IMR-90 (cell line): Measurements from ENCODE around the gene ABHD1. TPM values are rescaled to one million over a fixed set of nuclear protein-coding genes. Genes with fewer than 3 reads are reported as not detected.
A peak's percentile ranks its signal among the peaks of the same experiment; 100 is the strongest.

Experiments
- ATAC-seq: fragments of 200-7000 bp; cut with Tn5 transposase; 2 replicates; pipeline ENCODE4 v1.9.1; 2020; ENCODE audit warnings: low read depth, mild to moderate bottlenecking, moderate library complexity
- Bru-seq: library from RNA; stranded (reverse); fragments of 400-500 nt; gene quantifications from one replicate; lab custom pipeline; 2021; lab: Mats Ljungman, UMichigan
- BruChase-seq, 2 experiments: library from RNA; stranded (reverse); fragments of 400-500 nt; gene quantifications; one replicate each; lab custom pipeline; 2021; lab: Mats Ljungman, UMichigan
- BruUV-seq: library from RNA; stranded (reverse); fragments of 400-500 nt; replicated peaks from 2 replicates; lab custom pipeline; 2021; lab: Mats Ljungman, UMichigan
- CTCF ChIA-PET: fragments of 300-600 bp; formaldehyde crosslinking; extraction: SDS; loops from one replicate; lab custom pipeline; 2021; ENCODE audit warnings: antibody characterized with exemption; lab: Yijun Ruan, JAX
- POLR2A ChIA-PET: fragments of 300-600 bp; sonication (Branson Sonifier 250); formaldehyde crosslinking; loops from one replicate; lab custom pipeline; 2022; ENCODE audit warnings: antibody characterized with exemption; ENCODE audit not compliant: unreplicated experiment; lab: Charles Lee
- DNase-seq: peaks from one replicate; pipeline ENCODE4 v3.0.0; 2013
- H2AFZ ChIP-seq: replicated peaks from 2 replicates; pipeline ENCODE3; 2013; ENCODE audit warnings: low read length, mild to moderate bottlenecking; ENCODE audit not compliant: poor library complexity
- H2AK5ac ChIP-seq: 2 replicates; pipeline ENCODE4 v1.6.1; 2013; ENCODE audit warnings: low read depth, low read length, inconsistent platforms
- H2AK9ac ChIP-seq: replicated peaks from 2 replicates; pipeline ENCODE3; 2013; ENCODE audit warnings: mild to moderate bottlenecking, low read depth, low read length, moderate library complexity; ENCODE audit not compliant: poor library complexity
- H2BK120ac ChIP-seq: 2 replicates; pipeline ENCODE4 v1.6.1; 2013; ENCODE audit warnings: low read depth, low read length, inconsistent platforms
- H2BK15ac ChIP-seq: 3 replicates; pipeline ENCODE4 v1.6.1; 2013; ENCODE audit warnings: low read depth, low read length, inconsistent platforms
- H2BK20ac ChIP-seq: 2 replicates; pipeline ENCODE4 v1.6.1; 2013; ENCODE audit warnings: low read depth, mild to moderate bottlenecking, inconsistent platforms, low read length, moderate library complexity
- H2BK5ac ChIP-seq: 2 replicates; pipeline ENCODE4 v1.6.1; 2013; ENCODE audit warnings: mild to moderate bottlenecking, low read depth, low read length, inconsistent platforms; ENCODE audit not compliant: poor library complexity, severe bottlenecking
- H3K14ac ChIP-seq: replicated peaks from 2 replicates; pipeline ENCODE4 v1.6.1; 2013; ENCODE audit warnings: low read depth, low read length, inconsistent platforms
- H3K18ac ChIP-seq: 2 replicates; pipeline ENCODE4 v1.6.1; 2013; ENCODE audit warnings: low read depth, low read length, control low read depth
- H3K23ac ChIP-seq: 2 replicates; pipeline ENCODE4 v1.6.1; 2013; ENCODE audit warnings: low read depth, low read length, inconsistent platforms
- H3K27ac ChIP-seq: 2 replicates; pipeline ENCODE4 v1.5.1; 2013; ENCODE audit warnings: mild to moderate bottlenecking, control low read depth, low read length; ENCODE audit not compliant: insufficient read depth
- H3K27me3 ChIP-seq: 2 replicates; pipeline ENCODE4 v1.6.1; 2013; ENCODE audit warnings: low read length; ENCODE audit not compliant: control insufficient read depth, insufficient read depth
- H3K36me3 ChIP-seq: 2 replicates; pipeline ENCODE4 v1.6.1; 2013; ENCODE audit warnings: low read length, mixed read lengths; ENCODE audit not compliant: control insufficient read depth, insufficient read depth
- H3K4ac ChIP-seq: 2 replicates; pipeline ENCODE4 v1.6.1; 2013; ENCODE audit warnings: low read depth, low read length, inconsistent platforms
- H3K4me1 ChIP-seq: 2 replicates; pipeline ENCODE4 v1.6.1; 2013; ENCODE audit warnings: low read length, mixed read lengths; ENCODE audit not compliant: control insufficient read depth, insufficient read depth
- H3K4me2 ChIP-seq: 2 replicates; pipeline ENCODE4 v1.6.1; 2013; ENCODE audit warnings: low read depth, mild to moderate bottlenecking, control low read depth, low read length, moderate library complexity
- H3K4me3 ChIP-seq: 2 replicates; pipeline ENCODE4 v1.5.1; 2013; ENCODE audit warnings: low read depth, mild to moderate bottlenecking, control low read depth, low read length, moderate library complexity; ENCODE audit not compliant: insufficient read depth
- H3K56ac ChIP-seq: 2 replicates; pipeline ENCODE4 v1.6.1; 2013; ENCODE audit warnings: low read length, inconsistent platforms; ENCODE audit not compliant: insufficient read depth; ENCODE audit errors: extremely low read depth
- H3K79me1 ChIP-seq, 2 experiments: 2 replicates each; pipeline ENCODE4 v1.6.1; 2013; ENCODE audit warnings: low read length in 2 of 2, inconsistent platforms in 1 of 2, low read depth in 1 of 2
- H3K9ac ChIP-seq: 2 replicates; pipeline ENCODE4 v1.6.1; 2013; ENCODE audit warnings: low read depth, low read length, control low read depth
- H3K9me1 ChIP-seq: 2 replicates; pipeline ENCODE4 v1.6.1; 2013; ENCODE audit warnings: low read length, inconsistent platforms; ENCODE audit not compliant: insufficient read depth
- H3K9me3 ChIP-seq: 2 replicates; pipeline ENCODE4 v1.6.1; 2013; ENCODE audit warnings: low read length; ENCODE audit not compliant: control insufficient read depth, insufficient read depth
- H4K20me1 ChIP-seq: 2 replicates; pipeline ENCODE4 v1.6.1; 2013; ENCODE audit warnings: low read length, inconsistent platforms; ENCODE audit not compliant: insufficient read depth
- H4K5ac ChIP-seq: 2 replicates; pipeline ENCODE4 v1.6.1; 2013; ENCODE audit warnings: mild to moderate bottlenecking, low read depth, low read length, control low read depth
- H4K8ac ChIP-seq, 2 experiments: 2 replicates each; pipeline ENCODE4 v1.6.1; 2013; ENCODE audit warnings: low read depth in 2 of 2, low read length in 2 of 2, control low read depth in 1 of 2, inconsistent platforms in 1 of 2
- H4K91ac ChIP-seq: 2 replicates; pipeline ENCODE4 v1.6.1; 2013; ENCODE audit warnings: low read depth, low read length, inconsistent platforms; ENCODE audit not compliant: insufficient read depth
- CEBPB ChIP-seq: IDR thresholded peaks from 2 replicates; pipeline ENCODE4 v1.6.1; 2012; ENCODE audit warnings: low read depth, low read length, improper control_type of control experiment
- CHD1 ChIP-seq: IDR thresholded peaks from 2 replicates; pipeline ENCODE4 v1.6.1; 2012; ENCODE audit warnings: low read depth, low read length, improper control_type of control experiment
- CTCF ChIP-seq: conservative IDR thresholded peaks from 2 replicates; pipeline ENCODE4 v1.5.1; 2012; ENCODE audit warnings: mild to moderate bottlenecking, low read depth, low read length, improper control_type of control experiment
- ELK1 ChIP-seq: fragments of 150-350 bp; IDR thresholded peaks from 2 replicates; pipeline ENCODE4 v1.6.1; 2016; ENCODE audit warnings: low read depth, mild to moderate bottlenecking, low read length, moderate library complexity, borderline replicate concordance
- MAZ ChIP-seq: IDR thresholded peaks from 2 replicates; pipeline ENCODE4 v1.6.1; 2012; ENCODE audit warnings: low read depth, mild to moderate bottlenecking, low read length, improper control_type of control experiment, moderate library complexity, borderline replicate concordance
- POLR2A ChIP-seq: IDR thresholded peaks from 2 replicates; pipeline ENCODE4 v1.6.1; 2012; ENCODE audit warnings: mild to moderate bottlenecking, low read depth, low read length
- RAD21 ChIP-seq: IDR thresholded peaks from 2 replicates; pipeline ENCODE4 v1.6.1; 2012; ENCODE audit warnings: low read length, improper control_type of control experiment
- RCOR1 ChIP-seq: IDR thresholded peaks from 2 replicates; pipeline ENCODE4 v1.6.1; 2012; ENCODE audit warnings: mild to moderate bottlenecking, low read length, improper control_type of control experiment; ENCODE audit not compliant: insufficient replicate concordance
- RFX5 ChIP-seq: IDR thresholded peaks from 2 replicates; pipeline ENCODE4 v1.8.0; 2012; ENCODE audit warnings: low read depth, mild to moderate bottlenecking, low read length, moderate library complexity
- SMC3 ChIP-seq: fragments of 150-350 bp; IDR thresholded peaks from 2 replicates; pipeline ENCODE4 v1.6.1; 2016; ENCODE audit warnings: low read depth, mild to moderate bottlenecking, antibody characterized with exemption, low read length, moderate library complexity
- USF2 ChIP-seq: fragments of 150-350 bp; IDR thresholded peaks from 2 replicates; pipeline ENCODE4 v1.6.1; 2017; ENCODE audit warnings: mild to moderate bottlenecking, antibody characterized with exemption, low read length, low read depth
- WGBS, 2 experiments: methylation state at CpG; one replicate each; pipeline versions ENCODE4 v1.1.5 to v1.1.7; 2013; ENCODE audit warnings: missing lambda C conversion rate in 2 of 2; ENCODE audit not compliant: insufficient read length in 1 of 2; ENCODE audit errors: extremely low coverage in 2 of 2; 5-methylcytosine and 5-hydroxymethylcytosine counted together
- dilution Hi-C: fragments of 300-500 bp; cut with HindIII; formaldehyde crosslinking; loops from one replicate; pipeline ENCODE4 v1.14.3; 2018; ENCODE audit warnings: low sequenced_read_pairs; ENCODE audit not compliant: unreplicated experiment
- in situ Hi-C: fragments of 300-500 bp; cut with MboI; formaldehyde crosslinking; loops from 3 replicates; pipeline ENCODE4 v1.14.3; 2019; ENCODE audit warnings: low sequenced_read_pairs, inconsistent platforms, mixed read lengths
- intact Hi-C: fragments of 100-400 bp; cut with micrococcal nuclease; formaldehyde crosslinking; loops from 2 replicates; pipeline ENCODE4 v1.10.0; 2022
- long read RNA-seq: library from polyadenylated mRNA; unstranded; transcript quantifications from one replicate; pipeline ENCODE4 v2.0.0, GENCODE V29; 2021; ENCODE audit not compliant: unreplicated experiment
- polyA plus RNA-seq, 3 experiments: library from polyadenylated mRNA; depleted of rRNA; stranded (reverse); fragments of >200 nt; gene quantifications; 2 replicates each; pipeline ENCODE4 v1.2.3, GENCODE V29; 2012; ENCODE audit warnings: low replicate concordance in 1 of 3
- total RNA-seq: library from RNA; depleted of rRNA; stranded (reverse); fragments of >200 nt; gene quantifications from 2 replicates; pipeline ENCODE4 v1.2.3, GENCODE V29; 2012; rRNA removed

ABHD1 gene
- not detected in 2 replicates for total RNA-seq
- 0.14 and 0.24 TPM in 2 replicates for polyA plus RNA-seq (2012; rRNA removed)
- polyA plus RNA-seq (2012; cell fraction: cytosol; rRNA removed), result 0.11 TPM in 1 of 2 replicates, not detected in the other
- 0.16 and 0.76 TPM in 2 replicates for polyA plus RNA-seq (2012; cell fraction: nucleus; rRNA removed; ENCODE audit: low replicate concordance)
- Bru-seq, nascent RNA, result percentile 14 among the genes with signal in this experiment
- not detected for BruChase-seq, experiment 1, labeled RNA remaining after a 6-hour chase
- BruChase-seq, experiment 2, labeled RNA remaining after a 2-hour chase, result not detected
- long read RNA-seq, result 0 reads

- Histone ChIP-seq H3K18ac (no peak within 1 kb of the TSS), H3K36me3 (no peaks in the 10 kb centered on the region), H3K4me3 (peak within 1 kb of the TSS; percentile 57), H2BK15ac (no peak within 1 kb of the TSS; the same call in 2 of the 3 replicates), H3K27me3 (peaks cover 46% of the 10 kb centered on the region), H3K4ac (no peak within 1 kb of the TSS), H4K20me1 (no peaks in the 10 kb centered on the region), H3K23ac (peak within 1 kb of the TSS; percentile 2; the same call in 1 of the 2 replicates), H2AK9ac (peak within 1 kb of the TSS; percentile 68), H3K14ac (no peak within 1 kb of the TSS; the same call in 1 of the 2 replicates), H3K4me1 (peaks cover 4% of the 10 kb centered on the region), H3K9me3 (peaks cover 6% of the 10 kb centered on the region; the same call in 1 of the 2 replicates), H4K8ac (peak within 1 kb of the TSS in 1 of 2 experiments; percentile 79; a peak in 3 of 4 replicates), H2BK20ac (no peak within 1 kb of the TSS), H2AFZ (peak within 1 kb of the TSS; percentile 93), H3K9ac (0 out of 2 replicates have a peak within 1 kb of the TSS, but pooled peaks have one; percentile 18), H3K27ac (no peak within 1 kb of the TSS), H2AK5ac (no peak within 1 kb of the TSS; the same call in 1 of the 2 replicates), H2BK5ac (no peak within 1 kb of the TSS), H4K91ac (peak within 1 kb of the TSS; percentile 37; the same call in 1 of the 2 replicates), H4K5ac (peak within 1 kb of the TSS; percentile 88; the same call in 1 of the 2 replicates), H3K56ac (no peak within 1 kb of the TSS), H2BK120ac (no peak within 1 kb of the TSS), H3K4me2 (peak within 1 kb of the TSS; percentile 81), H3K79me1 (no peaks in the 10 kb centered on the region), H3K9me1 (peaks cover 4% of the 10 kb centered on the region; the same call in 1 of the 2 replicates)
- intact Hi-C loops, result no loop called here
- ChIA-PET POLR2A (interaction anchor here (0.5 kb wide), 1 partner anchor 42 kb away, joined by 7 read pairs; no protein-coding TSS in a partner anchor), CTCF (interaction anchor here (0.8 kb wide), 1 partner anchor 14 kb away, joined by 3 read pairs; no protein-coding TSS in a partner anchor)
- 10% methylated on average over 13 of the region's 47 CpGs; no CpG with 5 or more reads in 1 of the 2 experiments for WGBS, 2 experiments
- dilution Hi-C loops, result no loop called here
- DNase-seq (no peak), ATAC-seq (peak; percentile 89)
- no TSS peak for BruUV-seq
- in situ Hi-C loops, result no loop called here
- TF ChIP-seq CHD1, result no peak
- no peak for TF ChIP-seq USF2
- no peak for TF ChIP-seq SMC3
- TF ChIP-seq CTCF, result no peak
- TF ChIP-seq RAD21, result no peak
- TF ChIP-seq ELK1, result no peak
- no peak for TF ChIP-seq MAZ
- no peak for TF ChIP-seq POLR2A
- no peak for TF ChIP-seq CEBPB
- TF ChIP-seq RCOR1, result no peak
- TF ChIP-seq RFX5, result no peak
Measured at GRCh38 chr2:27123302-27124150, at the start of gene ABHD1. ABHD1 (plus strand) TSS chr2:27123815; CDS start chr2:27123949, 134 bp downstream.
